Right cardiac atrium (tissue), 5 donors: ENCODE measurements around the gene ATP6V0B. TPM values are rescaled to one million over a fixed set of nuclear protein-coding genes. Genes with fewer than 3 reads are reported as not detected.

Experiments used
- ATAC-seq, 2 donors: fragments of 200-7000 bp; cut with Tn5 transposase; one replicate each; pipeline versions ENCODE4 v1.8.0 to v1.9.1; 2020; ENCODE audit warnings: moderate library complexity in 2 of 2, mild to moderate bottlenecking in 1 of 2
- DNase-seq, 3 donors: peaks; one replicate each; pipeline ENCODE4 v3.0.0-alpha.2; 2020
- H3K27ac ChIP-seq: one replicate; pipeline ENCODE4 v1.5.1; 2013; ENCODE audit warnings: mild to moderate bottlenecking, low read length, control low read depth, moderate library complexity
- H3K27me3 ChIP-seq: one replicate; pipeline ENCODE4 v1.6.1; 2013; ENCODE audit not compliant: control insufficient read depth, insufficient read depth
- H3K4me1 ChIP-seq: one replicate; pipeline ENCODE4 v1.6.1; 2013; ENCODE audit warnings: low read length; ENCODE audit not compliant: control insufficient read depth, insufficient read depth
- H3K4me3 ChIP-seq: one replicate; pipeline ENCODE4 v1.5.1; 2013; ENCODE audit warnings: low read length, control low read depth
- H3K9me3 ChIP-seq: one replicate; pipeline ENCODE4 v1.6.1; 2013; ENCODE audit warnings: low read length; ENCODE audit not compliant: control insufficient read depth
- WGBS: extraction: QIAGEN DNeasy Blood & Tissue Kit; methylation state at CpG from one replicate; pipeline ENCODE4 v1.1.7; 2013; 5-methylcytosine and 5-hydroxymethylcytosine counted together
- intact Hi-C, 4 donors: fragments of 100-400 bp; cut with DNase I; formaldehyde crosslinking; loops; one replicate each; pipeline versions ENCODE4 v1.11.0 to v1.14.0; 2022 to 2023
- polyA plus RNA-seq: library from polyadenylated mRNA; stranded (reverse); fragments of 200-250 nt; gene quantifications from one replicate; pipeline ENCODE4 v1.2.3, GENCODE V29; 2013
- total RNA-seq, 4 donors: library from RNA; stranded (reverse); fragmentation: NEBNext Ultra II Directional; extraction: Animal tissue kit (Norgen Biotek cat#: 25700); gene quantifications; one replicate each; pipeline ENCODE4 v1.2.1, GENCODE V29; 2021
- donor health status: healthy with polysubstance abuse.
- donor health status: DM: no; HTN: yes; CAD: no.
- donor health status: DM: no; HTN: no; CAD: no.
- donor health status: DM: no; HTN: yes; CAD: no; lungs with severe emphysema.
- donor health status: DM: yes; HTN: yes; CAD: no.

ATP6V0B gene
- total and polyA plus RNA-seq, 5 donors = 76.9 to 118 (median 110) TPM

GRCh38 chr1:43979261-43979527 lies 4.4 kb downstream of the ATP6V0B start:
- DNase-seq (no peak), ATAC-seq (no peak)
- WGBS = under 1% methylated on average over 45 of the region's 45 CpGs
- peak overlapping the region; percentile 82 for H3K4me3 ChIP-seq
- H3K27me3 ChIP-seq = no peaks in the 10 kb centered on the region
- no peaks in the 10 kb centered on the region for H3K9me3 ChIP-seq
- intact Hi-C loops = no loop called here
- H3K4me1 ChIP-seq = peaks cover 2% of the 10 kb centered on the region
- H3K27ac ChIP-seq = no peak overlapping the region

- Histone ChIP-seq H3K27ac (no peak overlapping the region), H3K4me1 (peaks cover 2% of the 10 kb centered on the region), H3K4me3 (peak overlapping the region; percentile 82), H3K27me3 (no peaks in the 10 kb centered on the region), H3K9me3 (no peaks in the 10 kb centered on the region)
- WGBS = 2% methylated on average over 45 of the region's 45 CpGs
- ATAC-seq (peak; percentile 40 to 54), DNase-seq (peak; percentile 77 to 83 (median 83))
- intact Hi-C loops = no loop called here
Measured at GRCh38 chr1:43979528-43980254, 4.9 kb downstream of the ATP6V0B start.

GRCh38 chr1:43980255-43981134 lies 5.7 kb downstream of the ATP6V0B start:
- intact Hi-C loops = no loop called here
- Histone ChIP-seq H3K9me3 (no peaks in the 10 kb centered on the region), H3K27me3 (no peaks in the 10 kb centered on the region), H3K4me1 (peaks cover 2% of the 10 kb centered on the region), H3K4me3 (peak overlapping the region; percentile 82), H3K27ac (no peak overlapping the region)
- ATAC-seq (no peak), DNase-seq (peak in 1 of 3 donors; percentile 47)
- WGBS = 61% methylated on average over 13 of the region's 13 CpGs

GRCh38 chr1:43981135-43981491 lies 6.4 kb downstream of the ATP6V0B start:
- WGBS = 88% methylated on average over 20 of the region's 20 CpGs
- H3K27me3 ChIP-seq = no peaks in the 10 kb centered on the region
- ATAC-seq (no peak), DNase-seq (peak in 1 of 3 donors; percentile 51)
- no peak overlapping the region for H3K4me3 ChIP-seq
- H3K27ac ChIP-seq = no peak overlapping the region
- intact Hi-C loops = no loop called here
- H3K4me1 ChIP-seq = peaks cover 2% of the 10 kb centered on the region
- H3K9me3 ChIP-seq = no peaks in the 10 kb centered on the region

GRCh38 chr1:43981636-43982035 lies 6.9 kb downstream of the ATP6V0B start:
- Histone ChIP-seq H3K4me1 (peaks cover 2% of the 10 kb centered on the region), H3K27ac (no peak overlapping the region), H3K4me3 (no peak overlapping the region), H3K9me3 (no peaks in the 10 kb centered on the region), H3K27me3 (no peaks in the 10 kb centered on the region)
- peak in 1 of 3 donors; percentile 41 for DNase-seq
- WGBS = 95% methylated on average over 20 of the region's 20 CpGs
- no peak for ATAC-seq
- intact Hi-C loops = no loop called here

- H3K27me3 ChIP-seq = no peaks in the 10 kb centered on the region
- H3K27ac ChIP-seq = no peak overlapping the region
- no peak overlapping the region for H3K4me3 ChIP-seq
- DNase-seq (peak in 1 of 3 donors; percentile 41), ATAC-seq (no peak)
- intact Hi-C loops = no loop called here
- no peaks in the 10 kb centered on the region for H3K9me3 ChIP-seq
- H3K4me1 ChIP-seq = peaks cover 2% of the 10 kb centered on the region
- 93% methylated on average over 8 of the region's 8 CpGs for WGBS
Measured at GRCh38 chr1:43982241-43982640, 7.5 kb downstream of the ATP6V0B start.

- no peaks in the 10 kb centered on the region for H3K27me3 ChIP-seq
- no peak overlapping the region for H3K27ac ChIP-seq
- 77% methylated on average over 15 of the region's 15 CpGs for WGBS
- no peak for ATAC-seq
- DNase-seq = peak in 1 of 3 donors; percentile 50
- H3K4me1 ChIP-seq = peaks cover 2% of the 10 kb centered on the region
- no peak overlapping the region for H3K4me3 ChIP-seq
- H3K9me3 ChIP-seq = no peaks in the 10 kb centered on the region
- intact Hi-C loops = no loop called here
Measured at GRCh38 chr1:43982808-43983207, 8.0 kb downstream of the ATP6V0B start.

GRCh38 chr1:43983253-43983899 lies 8.6 kb downstream of the ATP6V0B start:
- intact Hi-C loops = no loop called here
- 79% methylated on average over 12 of the region's 12 CpGs for WGBS
- ATAC-seq (no peak), DNase-seq (peak in 1 of 3 donors; percentile 47)
- no peaks in the 10 kb centered on the region for H3K27me3 ChIP-seq
- no peak overlapping the region for H3K27ac ChIP-seq
- no peak overlapping the region for H3K4me3 ChIP-seq
- peaks cover 2% of the 10 kb centered on the region for H3K4me1 ChIP-seq
- no peaks in the 10 kb centered on the region for H3K9me3 ChIP-seq

- intact Hi-C loops = no loop called here
- H3K4me1 ChIP-seq = peaks cover 2% of the 10 kb centered on the region
- DNase-seq (no peak), ATAC-seq (no peak)
- no peaks in the 10 kb centered on the region for H3K9me3 ChIP-seq
- 93% methylated on average over 16 of the region's 16 CpGs for WGBS
- no peaks in the 10 kb centered on the region for H3K27me3 ChIP-seq
- no peak overlapping the region for H3K4me3 ChIP-seq
- no peak overlapping the region for H3K27ac ChIP-seq
Measured at GRCh38 chr1:43984855-43985254, 10.1 kb downstream of the ATP6V0B start.

GRCh38 chr1:43985984-43986595 lies 11.3 kb downstream of the ATP6V0B start:
- Histone ChIP-seq H3K4me1 (no peaks in the 10 kb centered on the region), H3K9me3 (no peaks in the 10 kb centered on the region), H3K27me3 (no peaks in the 10 kb centered on the region), H3K27ac (no peak overlapping the region), H3K4me3 (no peak overlapping the region)
- intact Hi-C loops = no loop called here
- ATAC-seq (peak in 1 of 2 donors; percentile 18), DNase-seq (no peak)
- 81% methylated on average over 4 of the region's 4 CpGs for WGBS

GRCh38 chr1:43986712-43987111 lies 12.0 kb downstream of the ATP6V0B start:
- ATAC-seq (no peak), DNase-seq (peak in 1 of 3 donors; percentile 47)
- Histone ChIP-seq H3K27me3 (no peaks in the 10 kb centered on the region), H3K27ac (no peak overlapping the region), H3K9me3 (no peaks in the 10 kb centered on the region), H3K4me3 (no peak overlapping the region), H3K4me1 (no peaks in the 10 kb centered on the region)
- 77% methylated on average over 6 of the region's 6 CpGs for WGBS
- intact Hi-C loops = no loop called here
